ENCODE measurements around the gene ANAPC15.

ANAPC15 gene

DNA sequence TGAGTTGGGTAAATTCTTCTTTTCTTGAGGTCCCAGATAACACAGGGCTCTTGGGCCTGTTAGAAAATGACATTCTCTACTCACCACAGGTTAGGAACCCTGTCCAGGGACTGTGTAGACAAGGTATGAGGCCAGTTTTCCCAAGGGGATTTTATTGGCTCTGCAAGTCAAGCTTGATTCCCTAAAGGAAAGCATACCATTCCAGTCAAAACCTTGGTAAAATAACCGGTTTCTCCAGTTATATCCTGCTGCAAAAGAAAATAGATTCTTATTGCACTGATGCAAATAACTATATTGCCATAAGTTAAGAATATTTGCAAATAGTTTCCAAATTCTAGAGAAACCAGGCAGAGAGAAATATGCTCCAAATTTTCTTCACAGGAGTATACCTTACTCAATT, 13.5 kb upstream of the ANAPC15 start:
- no peak for DNase-seq (ENCODE audit: low spot score)

DNA sequence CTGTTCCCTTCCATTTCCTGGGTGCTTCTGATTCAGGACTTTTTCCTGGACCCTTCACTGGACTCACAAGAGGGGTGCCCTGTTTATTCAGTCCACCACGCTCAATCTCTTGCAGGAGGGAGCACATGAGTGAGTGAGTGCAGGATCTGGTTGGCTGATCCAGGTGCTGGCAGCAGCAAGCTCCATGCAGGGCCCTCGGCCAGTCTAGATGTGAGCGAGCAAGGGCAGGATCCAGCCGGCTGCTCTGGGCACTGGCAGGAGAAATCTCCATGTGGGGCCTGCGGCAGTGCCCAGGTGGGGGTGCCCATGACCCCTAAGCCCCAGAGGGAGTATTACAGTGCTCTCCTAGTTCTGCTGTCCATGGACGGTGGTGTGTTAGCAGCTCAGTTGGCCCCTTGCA, 11.6 kb upstream of the ANAPC15 start:
- no peak for DNase-seq (ENCODE audit: low spot score)

DNA sequence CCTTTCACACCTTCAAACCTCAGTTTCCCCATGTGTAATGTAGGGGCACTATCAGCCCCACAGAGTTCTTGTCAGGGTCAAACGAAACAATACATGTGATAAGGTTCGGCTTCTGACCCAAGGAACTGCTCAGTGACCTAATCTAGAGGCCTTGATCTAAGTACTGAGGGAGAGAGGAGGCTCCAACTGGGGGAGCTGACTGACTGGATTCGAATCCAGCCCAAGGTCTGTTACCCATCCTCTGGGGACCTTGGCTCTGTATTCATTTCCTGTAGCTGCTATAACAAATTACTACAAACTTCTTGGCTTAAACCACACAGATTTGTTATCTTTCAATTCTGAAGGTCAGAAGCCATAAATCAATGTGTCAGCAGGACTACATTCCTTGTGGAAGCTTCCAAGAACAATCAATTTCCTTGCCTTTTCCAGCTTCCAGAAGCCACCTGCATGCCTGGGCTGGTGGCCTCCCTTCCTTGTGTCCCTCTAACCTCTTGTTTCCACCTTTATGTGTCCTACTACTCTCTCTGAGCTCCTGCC, 10.7 kb upstream of the ANAPC15 start:
- no peak for DNase-seq (ENCODE audit: low spot score)

DNA sequence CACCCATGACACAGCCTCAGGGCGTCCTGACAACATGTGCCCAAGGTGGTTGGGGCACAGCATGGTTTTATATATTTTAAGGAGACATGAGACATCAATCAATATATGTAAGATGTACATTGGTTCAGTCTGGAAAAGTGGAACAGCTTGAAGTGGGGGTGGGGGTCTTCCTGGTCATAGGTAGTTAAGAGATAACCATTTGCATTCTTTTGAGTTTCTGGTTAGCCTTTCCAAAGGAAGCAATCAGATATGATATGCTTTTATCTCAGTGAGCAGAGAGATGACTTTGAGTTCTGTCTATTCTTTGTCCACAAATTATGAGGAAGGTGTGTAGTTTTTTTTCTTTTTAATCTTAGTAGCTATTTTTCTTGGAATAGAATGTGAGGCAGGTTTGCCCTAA, 10.1 kb upstream of the ANAPC15 start:
- DNase-seq (ENCODE audit: low spot score) = no peak

GRCh38 chr11:72120930-72121329, 8.4 kb upstream of the ANAPC15 start:
- DNase-seq (ENCODE audit: low spot score) = no peak

DNA sequence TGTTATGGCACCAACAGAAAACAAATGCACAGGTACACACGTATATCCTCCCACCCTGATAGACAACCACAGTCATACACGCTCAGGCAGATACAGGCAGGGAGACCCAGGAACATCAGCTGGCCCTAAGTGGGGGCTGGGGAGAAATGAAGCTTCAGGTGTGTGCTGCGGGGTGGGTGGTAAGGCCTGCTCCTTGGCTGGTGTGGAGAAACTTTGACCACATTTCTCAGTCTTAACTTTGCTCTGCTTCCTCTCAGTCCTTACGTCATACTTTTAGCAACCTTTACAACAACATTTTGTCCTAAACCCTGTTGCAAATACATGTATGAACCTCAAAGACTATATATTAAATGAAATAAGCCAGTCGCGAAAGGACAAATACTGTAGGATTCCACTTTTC, 6.7 kb upstream of the ANAPC15 start:
- DNase-seq (ENCODE audit: low spot score) = no peak

- no peak for DNase-seq (ENCODE audit: low spot score)
These were observed 3.7 kb upstream of the ANAPC15 start for GRCh38 chr11:72116019-72116755.

GRCh38 chr11:72114570-72114969, 2.1 kb upstream of the ANAPC15 start:
- DNase-seq (ENCODE audit: low spot score) = no peak

DNA sequence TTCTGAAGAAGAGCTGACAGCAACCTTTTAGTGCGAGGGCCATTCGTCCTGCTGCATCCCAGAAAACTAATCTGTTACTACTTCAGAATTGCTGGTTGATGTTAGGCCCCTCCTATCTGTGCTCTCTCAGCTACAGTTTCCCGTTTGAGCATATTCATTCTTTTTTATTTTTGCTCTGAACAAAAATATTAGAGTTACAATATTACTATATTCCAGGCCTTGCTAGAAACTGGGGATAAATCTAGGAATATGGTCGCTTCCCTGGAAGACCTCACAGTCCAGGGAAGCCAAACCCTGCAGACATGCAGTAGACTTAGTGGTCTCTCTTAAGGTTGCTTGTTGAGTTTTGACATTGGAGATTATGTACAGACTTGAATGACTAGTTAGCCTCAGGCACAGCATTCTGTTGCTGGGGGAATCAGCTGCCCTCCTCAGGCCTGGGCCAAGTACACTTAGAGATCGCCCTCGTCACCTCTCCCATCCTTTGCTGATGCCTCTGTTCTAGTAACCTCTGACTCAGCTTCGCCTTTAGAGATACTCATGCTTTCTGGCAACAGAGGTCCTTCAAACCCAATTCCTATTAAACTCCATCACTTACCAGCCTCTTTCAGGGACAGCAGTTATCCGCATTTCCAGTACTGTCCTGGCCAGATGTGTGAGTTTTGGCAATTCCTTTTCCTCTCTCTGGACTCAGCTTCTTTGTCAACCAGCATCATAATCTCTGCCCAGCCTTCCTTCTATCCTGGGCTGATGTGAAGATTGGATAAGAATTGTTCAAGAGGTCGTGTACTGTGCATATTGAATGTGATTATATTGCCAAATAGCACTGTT, 698 bp upstream of the ANAPC15 start:
- DNase-seq (ENCODE audit: low spot score) = no peak

- no peak for DNase-seq (ENCODE audit: low spot score)
These were observed 974 bp downstream of the ANAPC15 start for GRCh38 chr11:72111300-72112142.

DNA sequence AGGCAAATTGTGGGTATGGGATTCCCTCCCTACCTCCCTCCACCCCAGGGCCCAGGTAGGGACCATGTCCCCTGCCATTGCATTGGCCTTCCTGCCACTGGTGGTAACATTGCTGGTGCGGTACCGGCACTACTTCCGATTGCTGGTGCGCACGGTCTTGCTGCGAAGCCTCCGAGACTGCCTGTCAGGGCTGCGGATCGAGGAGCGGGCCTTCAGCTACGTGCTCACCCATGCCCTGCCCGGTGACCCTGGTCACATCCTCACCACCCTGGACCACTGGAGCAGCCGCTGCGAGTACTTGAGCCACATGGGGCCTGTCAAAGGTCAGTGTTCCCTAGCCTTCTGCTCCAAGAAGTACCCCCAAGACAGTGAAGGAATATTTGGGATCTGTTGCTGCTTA, 6.6 kb downstream of the ANAPC15 start, which contains the start of gene TOMT:
Gene TOMT, plus strand, starts transcription at position 37 of the 400 bp plus-strand sequence. Its CDS starts 28 bp downstream, at position 65.
- no peak for DNase-seq (ENCODE audit: low spot score)

GRCh38 chr11:72103754-72104167, 8.7 kb downstream of the ANAPC15 start:
- DNase-seq (ENCODE audit: low spot score) = no peak

- peak; percentile 99 for DNase-seq (ENCODE audit: low spot score)
These were observed 9.3 kb downstream of the ANAPC15 start, which contains the start of gene LAMTOR1 for GRCh38 chr11:72102946-72103753. Gene LAMTOR1 (minus strand): TSS chr11:72103297. CDS start chr11:72103224, 73 bp downstream.

DNA sequence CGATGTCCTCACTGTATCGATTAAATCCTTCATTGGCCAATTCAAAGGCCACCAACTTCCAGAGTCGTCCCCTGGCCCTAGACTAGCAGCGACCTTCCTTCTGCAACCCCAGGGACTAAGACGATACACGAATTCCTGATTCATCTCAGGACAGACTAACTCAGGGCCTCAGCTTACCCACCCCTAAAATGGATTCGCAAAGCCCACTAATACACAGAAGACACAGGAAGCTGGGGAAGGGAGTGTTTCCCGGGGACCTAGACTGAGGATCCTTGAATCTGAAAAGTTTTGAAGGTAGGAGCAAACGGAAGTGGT, 9.9 kb downstream of the ANAPC15 start:
- DNase-seq (ENCODE audit: low spot score) = no peak

DNA sequence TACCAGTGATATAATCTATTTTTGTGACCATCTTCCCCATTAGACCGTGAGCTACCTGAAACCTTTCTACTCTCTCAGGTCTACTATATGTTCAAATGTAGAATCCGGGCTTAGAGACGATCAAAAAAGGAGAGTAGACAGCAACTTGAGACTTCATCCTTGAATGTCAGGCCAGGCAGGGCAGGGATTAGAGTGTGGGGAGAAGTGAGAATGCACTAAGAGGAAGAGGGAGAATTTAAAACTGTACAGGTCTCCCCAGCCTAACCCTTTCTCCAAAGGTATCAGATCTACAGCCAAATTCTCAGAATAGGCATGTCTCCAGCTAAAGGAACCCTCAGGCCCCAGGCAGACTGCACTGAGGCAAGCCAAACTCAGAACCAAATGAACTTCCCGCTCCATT, 10.3 kb downstream of the ANAPC15 start:
- no peak for DNase-seq (ENCODE audit: low spot score)

- no peak for DNase-seq (ENCODE audit: low spot score)
These were observed 12.0 kb downstream of the ANAPC15 start for GRCh38 chr11:72100462-72100861.

DNA sequence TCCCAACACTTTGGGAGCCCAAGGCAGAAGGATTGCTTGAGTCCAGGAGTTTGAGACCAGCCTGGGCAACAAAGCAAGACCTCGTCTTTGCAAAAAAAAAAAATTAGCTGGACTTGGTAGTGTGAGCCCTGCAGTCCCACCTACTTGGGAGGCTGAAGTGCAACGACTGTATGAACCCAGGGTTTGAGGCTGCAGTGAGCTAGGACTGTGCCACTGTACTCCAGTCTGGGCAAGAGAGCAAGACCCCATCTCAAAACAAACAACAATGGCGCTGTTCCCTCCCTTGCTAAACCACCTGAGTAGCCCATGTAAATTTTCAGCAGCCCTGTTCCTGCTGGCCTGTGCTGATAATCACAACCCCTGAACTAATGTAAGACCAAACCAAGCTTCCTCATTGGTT, 12.5 kb downstream of the ANAPC15 start:
- no peak for DNase-seq (ENCODE audit: low spot score)

GRCh38 chr11:72098741-72099140, 13.8 kb downstream of the ANAPC15 start:
- DNase-seq (ENCODE audit: low spot score) = no peak

DNA sequence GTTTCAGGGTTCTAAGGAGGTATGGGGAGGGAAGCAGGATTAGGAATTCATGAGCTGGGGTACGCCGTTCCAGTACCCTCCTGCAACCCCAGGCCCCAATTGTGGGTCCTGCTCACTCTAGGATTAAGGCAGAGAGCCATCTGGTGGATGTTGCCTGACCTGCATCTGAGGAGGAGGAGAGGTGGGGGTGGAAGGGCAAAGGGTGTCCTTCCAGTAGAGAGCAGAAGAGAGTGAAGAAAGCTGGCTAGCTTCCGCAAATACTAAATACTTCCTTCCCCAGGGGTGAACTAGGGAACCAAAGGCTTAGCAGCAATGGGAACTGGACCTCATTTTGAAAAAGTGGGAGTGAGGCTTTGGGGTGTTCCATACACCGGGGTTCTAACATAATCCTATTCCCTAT, 21.2 kb downstream of the ANAPC15 start:
- DNase-seq (ENCODE audit: low spot score) = peak; percentile 81

DNA sequence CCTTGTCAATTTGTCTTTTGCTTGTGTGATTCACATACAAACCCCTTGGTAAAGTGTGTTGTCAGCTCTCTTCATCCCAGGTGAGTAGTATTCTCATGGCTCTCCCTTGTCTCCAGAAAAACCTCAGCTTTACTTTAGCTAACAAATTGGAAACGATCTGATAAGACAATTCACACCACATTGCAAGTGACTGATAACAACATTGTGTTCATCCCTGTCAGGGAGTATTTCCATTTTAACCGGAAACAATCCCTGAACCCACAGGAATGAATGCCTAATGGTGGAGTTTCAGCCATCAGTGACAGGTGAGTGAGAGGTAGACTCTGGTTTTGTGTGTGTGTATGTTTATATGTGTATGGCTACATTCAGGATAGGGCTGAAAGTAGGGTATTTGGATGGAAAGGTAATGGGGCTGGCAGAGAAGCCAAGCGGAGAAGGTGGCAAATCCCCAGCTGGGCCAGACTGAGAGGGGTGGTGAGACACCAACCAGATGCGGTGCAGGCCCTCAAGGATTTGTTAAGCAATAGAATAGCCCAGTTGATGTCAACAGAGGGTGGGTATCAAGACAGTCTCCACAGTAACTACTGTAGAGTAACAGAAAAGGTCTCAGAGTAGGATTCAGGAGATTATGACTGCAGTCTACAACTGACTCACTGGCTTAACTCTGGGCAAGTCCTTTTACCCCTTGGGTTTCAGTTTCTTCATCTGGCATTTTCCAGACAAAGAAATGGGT, 24.3 kb downstream of the ANAPC15 start:
- no peak for DNase-seq (ENCODE audit: low spot score)
